Neural cell (in vitro differentiated cells): Measurements from ENCODE around the gene RCE1.
A peak's percentile ranks its signal among the peaks of the same experiment; 100 is the strongest.

Experiments
- EZH2 ChIP-seq: fragments of 200-600, 300-800 bp; shearing (Covaris generic), sonication (generic); IDR thresholded peaks from 2 replicates; pipeline ENCODE4 v1.6.1; 2014; ENCODE audit warnings: antibody characterized with exemption, low read length, borderline replicate concordance, mild to moderate bottlenecking; ENCODE audit not compliant: insufficient read depth, poor library complexity, severe bottlenecking
- POLR2AphosphoS5 ChIP-seq: IDR thresholded peaks from 2 replicates; pipeline ENCODE4 v1.6.1; 2012
- TF ChIP-seq, protein P1 (sequence below): fragments of 450-650 bp; IDR thresholded peaks from 2 replicates; pipeline ENCODE4 v1.5.1; 2014; ENCODE audit warnings: antibody characterized with exemption, mild to moderate bottlenecking, moderate library complexity; ENCODE audit not compliant: poor library complexity, severe bottlenecking

DNA sequence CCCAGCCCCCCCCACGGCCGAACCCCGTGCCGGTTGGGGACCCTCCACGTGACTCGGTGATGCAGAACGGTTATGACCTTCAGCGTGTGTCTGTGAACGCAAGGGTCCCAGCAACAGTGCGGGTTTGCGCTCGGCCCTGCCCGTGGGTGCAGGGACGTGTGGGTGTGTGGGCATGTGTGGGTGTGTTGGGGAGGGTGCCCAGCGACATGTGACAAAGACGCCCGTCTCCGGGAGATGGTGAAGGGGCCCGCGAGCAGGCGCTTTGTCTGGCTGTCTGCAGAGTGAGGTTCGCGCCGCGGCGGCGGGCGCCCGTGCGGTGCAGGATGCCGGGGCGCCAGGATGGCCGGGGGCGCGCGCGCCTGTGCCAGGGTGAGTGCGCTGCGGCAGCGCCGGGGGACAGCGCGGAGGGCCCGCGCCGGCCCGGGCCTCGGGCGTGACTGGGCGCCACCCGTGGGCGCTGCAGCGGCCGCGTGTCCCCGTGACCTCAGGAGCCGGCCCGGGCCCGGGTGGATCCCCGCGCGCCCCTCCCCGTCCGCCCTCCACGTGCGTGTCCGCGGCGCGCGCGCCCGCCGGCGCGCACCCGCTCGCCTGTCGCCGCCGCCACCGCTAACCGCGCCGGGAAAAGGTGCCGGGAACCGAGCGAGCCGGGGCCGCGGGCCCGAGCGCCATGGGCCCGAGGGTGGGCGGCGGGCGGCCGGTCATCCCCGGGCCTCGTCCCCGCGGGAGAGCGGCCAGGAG is 13.4 kb downstream of the RCE1 start, which contains the start of gene LRFN4:
- TF ChIP-seq, protein P1, sequence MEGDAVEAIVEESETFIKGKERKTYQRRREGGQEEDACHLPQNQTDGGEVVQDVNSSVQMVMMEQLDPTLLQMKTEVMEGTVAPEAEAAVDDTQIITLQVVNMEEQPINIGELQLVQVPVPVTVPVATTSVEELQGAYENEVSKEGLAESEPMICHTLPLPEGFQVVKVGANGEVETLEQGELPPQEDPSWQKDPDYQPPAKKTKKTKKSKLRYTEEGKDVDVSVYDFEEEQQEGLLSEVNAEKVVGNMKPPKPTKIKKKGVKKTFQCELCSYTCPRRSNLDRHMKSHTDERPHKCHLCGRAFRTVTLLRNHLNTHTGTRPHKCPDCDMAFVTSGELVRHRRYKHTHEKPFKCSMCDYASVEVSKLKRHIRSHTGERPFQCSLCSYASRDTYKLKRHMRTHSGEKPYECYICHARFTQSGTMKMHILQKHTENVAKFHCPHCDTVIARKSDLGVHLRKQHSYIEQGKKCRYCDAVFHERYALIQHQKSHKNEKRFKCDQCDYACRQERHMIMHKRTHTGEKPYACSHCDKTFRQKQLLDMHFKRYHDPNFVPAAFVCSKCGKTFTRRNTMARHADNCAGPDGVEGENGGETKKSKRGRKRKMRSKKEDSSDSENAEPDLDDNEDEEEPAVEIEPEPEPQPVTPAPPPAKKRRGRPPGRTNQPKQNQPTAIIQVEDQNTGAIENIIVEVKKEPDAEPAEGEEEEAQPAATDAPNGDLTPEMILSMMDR, result no peak
- TF ChIP-seq EZH2 (no peak), POLR2AphosphoS5 (peak; percentile 41)
